ENCODE results near the gene TSPAN5. TPM values are rescaled to one million over a fixed set of nuclear protein-coding genes. Genes with fewer than 3 reads are reported as not detected.

Gene TSPAN5
- polyA plus RNA-seq, 1 of the 3 experiments (the other 2 are of a cell fraction), result 38.6 TPM

DNA sequence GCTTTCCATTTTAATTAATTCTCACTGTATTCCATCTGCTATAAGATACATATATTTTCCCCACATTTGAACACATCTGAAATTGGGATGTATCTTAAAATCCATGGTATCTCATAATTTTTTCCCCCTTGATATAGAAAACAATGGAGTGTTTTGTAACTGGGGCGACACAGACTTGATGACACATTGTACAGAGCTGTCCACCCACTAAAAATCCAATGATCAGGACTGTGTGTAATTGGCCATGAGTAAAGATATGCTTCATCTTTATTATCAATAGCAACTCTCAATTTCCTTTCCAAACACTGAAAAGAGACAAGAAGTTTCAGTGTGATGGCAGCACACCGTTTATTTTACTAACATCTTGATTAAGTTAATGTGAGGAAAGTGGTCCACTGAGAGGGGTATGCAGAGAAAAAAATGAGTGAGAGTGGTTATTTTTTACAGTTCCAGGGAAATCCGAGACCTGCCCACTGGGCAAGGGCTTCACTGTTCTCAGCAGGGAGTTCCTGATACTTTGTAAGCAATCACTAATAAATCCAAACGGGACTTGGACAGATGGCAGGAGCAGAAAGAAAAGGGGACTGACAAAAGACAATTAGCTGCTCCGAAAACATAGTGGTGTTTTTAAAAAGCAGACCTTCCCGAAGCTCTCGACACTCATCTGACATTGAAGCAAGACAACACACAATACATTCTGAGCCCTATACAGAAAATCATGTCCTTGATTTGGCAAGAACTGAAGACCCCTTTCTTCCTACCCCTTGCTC, 149.4 kb downstream of the TSPAN5 start:
- H3K4me1 ChIP-seq (ENCODE audit: control insufficient read depth in 1 of 2, insufficient read depth in 2 of 2, low read depth in 1 of 2, low read length in 1 of 2), result peaks cover 0 to 41% of the 10 kb centered on the region in 2 experiments
- TF ChIP-seq ELF1 (IDR thresholded peaks at IDR 0.05), result no peak
- TF ChIP-seq USF2 (IDR thresholded peaks at IDR 0.05; ENCODE audit: borderline replicate concordance, low read depth, low read length), result no peak
- no peak for TF ChIP-seq CHD2 (IDR thresholded peaks at IDR 0.05; ENCODE audit: low read length, partially characterized antibody)
- no peak for TF ChIP-seq FOSL2 (IDR thresholded peaks at IDR 0.05; ENCODE audit: borderline replicate concordance, low read depth)
- no peak for TF ChIP-seq RFX5 (IDR thresholded peaks at IDR 0.05; ENCODE audit: low read length)
- no peak for TF ChIP-seq RXRA (IDR thresholded peaks at IDR 0.05; ENCODE audit: borderline replicate concordance, low read depth)
- no peak for TF ChIP-seq IRF3 (IDR thresholded peaks at IDR 0.05; ENCODE audit: low read depth, low read length)
- no peak for TF ChIP-seq RCOR1 (IDR thresholded peaks at IDR 0.05; ENCODE audit: low read length)
- TF ChIP-seq, protein P1, sequence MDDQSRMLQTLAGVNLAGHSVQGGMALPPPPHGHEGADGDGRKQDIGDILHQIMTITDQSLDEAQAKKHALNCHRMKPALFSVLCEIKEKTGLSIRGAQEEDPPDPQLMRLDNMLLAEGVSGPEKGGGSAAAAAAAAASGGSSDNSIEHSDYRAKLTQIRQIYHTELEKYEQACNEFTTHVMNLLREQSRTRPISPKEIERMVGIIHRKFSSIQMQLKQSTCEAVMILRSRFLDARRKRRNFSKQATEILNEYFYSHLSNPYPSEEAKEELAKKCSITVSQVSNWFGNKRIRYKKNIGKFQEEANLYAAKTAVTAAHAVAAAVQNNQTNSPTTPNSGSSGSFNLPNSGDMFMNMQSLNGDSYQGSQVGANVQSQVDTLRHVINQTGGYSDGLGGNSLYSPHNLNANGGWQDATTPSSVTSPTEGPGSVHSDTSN (IDR thresholded peaks at IDR 0.05), result no peak
- TF ChIP-seq SMC3 (IDR thresholded peaks at IDR 0.05; ENCODE audit: low read depth, low read length), result no peak
- no peak for TF ChIP-seq RAD21 (IDR thresholded peaks at IDR 0.05; ENCODE audit: low read length)
- no peak for TF ChIP-seq JUND (IDR thresholded peaks at IDR 0.05)
- no peak for TF ChIP-seq TEAD4 (IDR thresholded peaks at IDR 0.05; ENCODE audit: borderline replicate concordance, insufficient read depth)
- no peak for TF ChIP-seq YY1 (IDR thresholded peaks at IDR 0.05; ENCODE audit: low read depth)
- no peak for TF ChIP-seq FOXM1 (IDR thresholded peaks at IDR 0.05; ENCODE audit: low read depth)
- no peak for TF ChIP-seq NFIC (IDR thresholded peaks at IDR 0.05; ENCODE audit: borderline replicate concordance)
- no peak for TF ChIP-seq USF1 (IDR thresholded peaks at IDR 0.05; ENCODE audit: borderline replicate concordance, low read depth)
- TF ChIP-seq MEF2A (IDR thresholded peaks at IDR 0.05; ENCODE audit: borderline replicate concordance, low read depth), result no peak
- no peak for TF ChIP-seq TCF12 (IDR thresholded peaks at IDR 0.05)
- DNase-seq, result no peak
- H3K9me2 ChIP-seq, result no peaks in the 10 kb centered on the region
- ChIA-PET CTCF (interaction anchor here (0.6 kb wide), 1 partner anchor 401 kb away, joined by 4 read pairs; no protein-coding TSS in a partner anchor), POLR2A (no interaction called here)
- no peak overlapping the region for H2AFZ ChIP-seq (ENCODE audit: low read depth)
- H3K79me2 ChIP-seq (ENCODE audit: insufficient read depth), result peaks cover 72% of the 10 kb centered on the region
- no peak overlapping the region for H3K4me2 ChIP-seq
- H3K9me3 ChIP-seq, result no peaks in the 10 kb centered on the region
- no peaks in the 10 kb centered on the region for H3K27me3 ChIP-seq (ENCODE audit: insufficient read depth)
- H3K36me3 ChIP-seq (replicated peaks in 1 of 2; ENCODE audit: control insufficient read depth in 1 of 2, insufficient read depth in 2 of 2, low read length in 1 of 2), result peaks cover 0 to 9% of the 10 kb centered on the region in 2 experiments
- no peaks in the 10 kb centered on the region for H4K20me1 ChIP-seq (ENCODE audit: insufficient read depth)
- no peak overlapping the region for H3K9ac ChIP-seq
- 80% methylated on average over 7 of the region's 7 CpGs for WGBS (ENCODE audit: low lambda C conversion rate)
- H3K27ac ChIP-seq (ENCODE audit: low read depth in 2 of 2, low read length in 1 of 2), result peak overlapping the region in 1 of 2 experiments; percentile 88; a peak in 1 of 4 replicates
- H3F3A ChIP-seq (replicated peaks; ENCODE audit: insufficient read depth), result peaks cover 18% of the 10 kb centered on the region
- H3K4me3 ChIP-seq (ENCODE audit: low read depth in 2 of 2, low read length in 1 of 2), result no peak overlapping the region

Data from SK-N-SH (cell line).